IMR-90 (cell line): ENCODE measurements around the gene PGGT1B. TPM values are rescaled to one million over a fixed set of nuclear protein-coding genes. Genes with fewer than 3 reads are reported as not detected.

Experiments
- ATAC-seq: fragments of 200-7000 bp; cut with Tn5 transposase; 2 replicates; pipeline ENCODE4 v1.9.1; 2020; ENCODE audit warnings: low read depth, mild to moderate bottlenecking, moderate library complexity
- BruUV-seq: library from RNA; stranded (reverse); fragments of 400-500 nt; replicated peaks from 2 replicates; lab custom pipeline; 2021; lab: Mats Ljungman, UMichigan
- CTCF ChIA-PET: fragments of 300-600 bp; formaldehyde crosslinking; extraction: SDS; loops from one replicate; lab custom pipeline; 2021; ENCODE audit warnings: antibody characterized with exemption; lab: Yijun Ruan, JAX
- POLR2A ChIA-PET: fragments of 300-600 bp; sonication (Branson Sonifier 250); formaldehyde crosslinking; loops from one replicate; lab custom pipeline; 2022; ENCODE audit warnings: antibody characterized with exemption; ENCODE audit not compliant: unreplicated experiment; lab: Charles Lee
- DNase-seq: peaks from one replicate; pipeline ENCODE4 v3.0.0; 2013
- H2AFZ ChIP-seq: replicated peaks from 2 replicates; pipeline ENCODE3; 2013; ENCODE audit warnings: low read length, mild to moderate bottlenecking; ENCODE audit not compliant: poor library complexity
- H2AK5ac ChIP-seq: 2 replicates; pipeline ENCODE4 v1.6.1; 2013; ENCODE audit warnings: low read depth, low read length, inconsistent platforms
- H2AK9ac ChIP-seq: replicated peaks from 2 replicates; pipeline ENCODE3; 2013; ENCODE audit warnings: mild to moderate bottlenecking, low read depth, low read length, moderate library complexity; ENCODE audit not compliant: poor library complexity
- H2BK120ac ChIP-seq: 2 replicates; pipeline ENCODE4 v1.6.1; 2013; ENCODE audit warnings: low read depth, low read length, inconsistent platforms
- H2BK15ac ChIP-seq: 3 replicates; pipeline ENCODE4 v1.6.1; 2013; ENCODE audit warnings: low read depth, low read length, inconsistent platforms
- H2BK20ac ChIP-seq: 2 replicates; pipeline ENCODE4 v1.6.1; 2013; ENCODE audit warnings: low read depth, mild to moderate bottlenecking, inconsistent platforms, low read length, moderate library complexity
- H2BK5ac ChIP-seq: 2 replicates; pipeline ENCODE4 v1.6.1; 2013; ENCODE audit warnings: mild to moderate bottlenecking, low read depth, low read length, inconsistent platforms; ENCODE audit not compliant: poor library complexity, severe bottlenecking
- H3K14ac ChIP-seq: replicated peaks from 2 replicates; pipeline ENCODE4 v1.6.1; 2013; ENCODE audit warnings: low read depth, low read length, inconsistent platforms
- H3K18ac ChIP-seq: 2 replicates; pipeline ENCODE4 v1.6.1; 2013; ENCODE audit warnings: low read depth, low read length, control low read depth
- H3K23ac ChIP-seq: 2 replicates; pipeline ENCODE4 v1.6.1; 2013; ENCODE audit warnings: low read depth, low read length, inconsistent platforms
- H3K27ac ChIP-seq: 2 replicates; pipeline ENCODE4 v1.5.1; 2013; ENCODE audit warnings: mild to moderate bottlenecking, control low read depth, low read length; ENCODE audit not compliant: insufficient read depth
- H3K27me3 ChIP-seq: 2 replicates; pipeline ENCODE4 v1.6.1; 2013; ENCODE audit warnings: low read length; ENCODE audit not compliant: control insufficient read depth, insufficient read depth
- H3K36me3 ChIP-seq: 2 replicates; pipeline ENCODE4 v1.6.1; 2013; ENCODE audit warnings: low read length, mixed read lengths; ENCODE audit not compliant: control insufficient read depth, insufficient read depth
- H3K4ac ChIP-seq: 2 replicates; pipeline ENCODE4 v1.6.1; 2013; ENCODE audit warnings: low read depth, low read length, inconsistent platforms
- H3K4me1 ChIP-seq: 2 replicates; pipeline ENCODE4 v1.6.1; 2013; ENCODE audit warnings: low read length, mixed read lengths; ENCODE audit not compliant: control insufficient read depth, insufficient read depth
- H3K4me2 ChIP-seq: 2 replicates; pipeline ENCODE4 v1.6.1; 2013; ENCODE audit warnings: low read depth, mild to moderate bottlenecking, control low read depth, low read length, moderate library complexity
- H3K4me3 ChIP-seq: 2 replicates; pipeline ENCODE4 v1.5.1; 2013; ENCODE audit warnings: low read depth, mild to moderate bottlenecking, control low read depth, low read length, moderate library complexity; ENCODE audit not compliant: insufficient read depth
- H3K56ac ChIP-seq: 2 replicates; pipeline ENCODE4 v1.6.1; 2013; ENCODE audit warnings: low read length, inconsistent platforms; ENCODE audit not compliant: insufficient read depth; ENCODE audit errors: extremely low read depth
- H3K79me1 ChIP-seq, 2 experiments: 2 replicates each; pipeline ENCODE4 v1.6.1; 2013; ENCODE audit warnings: low read length in 2 of 2, inconsistent platforms in 1 of 2, low read depth in 1 of 2
- H3K9ac ChIP-seq: 2 replicates; pipeline ENCODE4 v1.6.1; 2013; ENCODE audit warnings: low read depth, low read length, control low read depth
- H3K9me1 ChIP-seq: 2 replicates; pipeline ENCODE4 v1.6.1; 2013; ENCODE audit warnings: low read length, inconsistent platforms; ENCODE audit not compliant: insufficient read depth
- H3K9me3 ChIP-seq: 2 replicates; pipeline ENCODE4 v1.6.1; 2013; ENCODE audit warnings: low read length; ENCODE audit not compliant: control insufficient read depth, insufficient read depth
- H4K20me1 ChIP-seq: 2 replicates; pipeline ENCODE4 v1.6.1; 2013; ENCODE audit warnings: low read length, inconsistent platforms; ENCODE audit not compliant: insufficient read depth
- H4K5ac ChIP-seq: 2 replicates; pipeline ENCODE4 v1.6.1; 2013; ENCODE audit warnings: mild to moderate bottlenecking, low read depth, low read length, control low read depth
- H4K8ac ChIP-seq, 2 experiments: 2 replicates each; pipeline ENCODE4 v1.6.1; 2013; ENCODE audit warnings: low read depth in 2 of 2, low read length in 2 of 2, control low read depth in 1 of 2, inconsistent platforms in 1 of 2
- H4K91ac ChIP-seq: 2 replicates; pipeline ENCODE4 v1.6.1; 2013; ENCODE audit warnings: low read depth, low read length, inconsistent platforms; ENCODE audit not compliant: insufficient read depth
- CEBPB ChIP-seq: IDR thresholded peaks from 2 replicates; pipeline ENCODE4 v1.6.1; 2012; ENCODE audit warnings: low read depth, low read length, improper control_type of control experiment
- CHD1 ChIP-seq: IDR thresholded peaks from 2 replicates; pipeline ENCODE4 v1.6.1; 2012; ENCODE audit warnings: low read depth, low read length, improper control_type of control experiment
- CTCF ChIP-seq: conservative IDR thresholded peaks from 2 replicates; pipeline ENCODE4 v1.5.1; 2012; ENCODE audit warnings: mild to moderate bottlenecking, low read depth, low read length, improper control_type of control experiment
- FOS ChIP-seq: fragments of 150-350 bp; IDR thresholded peaks from 2 replicates; pipeline ENCODE4 v1.6.1; 2016; ENCODE audit warnings: low read depth, low read length
- MAFK ChIP-seq: IDR thresholded peaks from 2 replicates; pipeline ENCODE4 v1.6.1; 2012; ENCODE audit warnings: low read depth, low read length, improper control_type of control experiment
- MAZ ChIP-seq: IDR thresholded peaks from 2 replicates; pipeline ENCODE4 v1.6.1; 2012; ENCODE audit warnings: low read depth, mild to moderate bottlenecking, low read length, improper control_type of control experiment, moderate library complexity, borderline replicate concordance
- MXI1 ChIP-seq: IDR thresholded peaks from 2 replicates; pipeline ENCODE4 v1.6.1; 2012; ENCODE audit warnings: low read depth, mild to moderate bottlenecking, low read length, moderate library complexity, borderline replicate concordance
- NFE2L2 ChIP-seq: fragments of 150-350 bp; IDR thresholded peaks from 2 replicates; pipeline ENCODE4 v1.6.1; 2016; ENCODE audit warnings: low read depth, mild to moderate bottlenecking, low read length
- POLR2A ChIP-seq: IDR thresholded peaks from 2 replicates; pipeline ENCODE4 v1.6.1; 2012; ENCODE audit warnings: mild to moderate bottlenecking, low read depth, low read length
- RAD21 ChIP-seq: IDR thresholded peaks from 2 replicates; pipeline ENCODE4 v1.6.1; 2012; ENCODE audit warnings: low read length, improper control_type of control experiment
- RCOR1 ChIP-seq: IDR thresholded peaks from 2 replicates; pipeline ENCODE4 v1.6.1; 2012; ENCODE audit warnings: mild to moderate bottlenecking, low read length, improper control_type of control experiment; ENCODE audit not compliant: insufficient replicate concordance
- RFX5 ChIP-seq: IDR thresholded peaks from 2 replicates; pipeline ENCODE4 v1.8.0; 2012; ENCODE audit warnings: low read depth, mild to moderate bottlenecking, low read length, moderate library complexity
- SMC3 ChIP-seq: fragments of 150-350 bp; IDR thresholded peaks from 2 replicates; pipeline ENCODE4 v1.6.1; 2016; ENCODE audit warnings: low read depth, mild to moderate bottlenecking, antibody characterized with exemption, low read length, moderate library complexity
- USF2 ChIP-seq: fragments of 150-350 bp; IDR thresholded peaks from 2 replicates; pipeline ENCODE4 v1.6.1; 2017; ENCODE audit warnings: mild to moderate bottlenecking, antibody characterized with exemption, low read length, low read depth
- WGBS, 2 experiments: methylation state at CpG; one replicate each; pipeline versions ENCODE4 v1.1.5 to v1.1.7; 2013; ENCODE audit warnings: missing lambda C conversion rate in 2 of 2; ENCODE audit not compliant: insufficient read length in 1 of 2; ENCODE audit errors: extremely low coverage in 2 of 2; 5-methylcytosine and 5-hydroxymethylcytosine counted together
- dilution Hi-C: fragments of 300-500 bp; cut with HindIII; formaldehyde crosslinking; loops from one replicate; pipeline ENCODE4 v1.14.3; 2018; ENCODE audit warnings: low sequenced_read_pairs; ENCODE audit not compliant: unreplicated experiment
- in situ Hi-C: fragments of 300-500 bp; cut with MboI; formaldehyde crosslinking; loops from 3 replicates; pipeline ENCODE4 v1.14.3; 2019; ENCODE audit warnings: low sequenced_read_pairs, inconsistent platforms, mixed read lengths
- intact Hi-C: fragments of 100-400 bp; cut with micrococcal nuclease; formaldehyde crosslinking; loops from 2 replicates; pipeline ENCODE4 v1.10.0; 2022
- polyA plus RNA-seq, 3 experiments: library from polyadenylated mRNA; depleted of rRNA; stranded (reverse); fragments of >200 nt; gene quantifications; 2 replicates each; pipeline ENCODE4 v1.2.3, GENCODE V29; 2012; ENCODE audit warnings: low replicate concordance in 1 of 3
- total RNA-seq: library from RNA; depleted of rRNA; stranded (reverse); fragments of >200 nt; gene quantifications from 2 replicates; pipeline ENCODE4 v1.2.3, GENCODE V29; 2012
- TF ChIP-seq, protein P1 (sequence below): fragments of 150-350 bp; IDR thresholded peaks from 2 replicates; pipeline ENCODE4 v1.6.1; 2016; ENCODE audit warnings: low read depth, mild to moderate bottlenecking, low read length, moderate library complexity, borderline replicate concordance

The PGGT1B gene
- total and polyA plus RNA-seq, 2 of the 4 experiments (the other 2 are of a cell fraction), result 2.1 to 19.2 TPM

DNA sequence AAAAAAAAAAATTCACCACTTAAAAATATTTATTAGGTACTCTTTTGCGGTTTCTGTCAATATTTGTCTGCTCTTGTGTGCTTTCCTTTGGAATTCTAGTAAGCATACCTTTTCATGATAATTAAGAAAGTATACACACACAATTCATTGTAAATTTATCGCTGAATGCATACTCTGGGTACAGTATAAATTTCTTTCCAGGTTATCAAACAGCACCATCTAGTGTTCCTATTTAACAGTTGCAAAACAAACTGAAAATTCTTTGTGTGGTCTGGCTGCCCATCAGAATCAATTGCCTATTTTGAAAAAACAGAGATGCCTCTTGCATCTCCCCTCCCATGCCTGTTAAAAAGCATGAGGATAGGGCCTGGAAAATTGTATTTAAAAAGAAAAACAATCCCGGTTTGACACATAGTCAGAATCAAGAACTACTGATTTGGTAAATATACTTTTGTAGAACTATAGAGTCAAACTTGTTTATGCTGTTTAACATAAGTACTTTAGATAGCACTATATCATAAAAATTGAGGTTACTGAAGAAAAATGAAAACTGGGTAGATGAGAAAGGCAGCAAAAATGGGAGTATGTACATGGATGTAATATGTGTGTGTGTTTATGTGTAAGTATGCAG is 16.2 kb downstream of the PGGT1B start:
- Histone ChIP-seq H3K14ac (no peak overlapping the region), H3K18ac (no peak overlapping the region), H3K79me1 (peaks cover 18 to 29% of the 10 kb centered on the region in 2 experiments), H3K4ac (no peak overlapping the region), H3K36me3 (no peaks in the 10 kb centered on the region), H2AFZ (no peak overlapping the region), H3K27me3 (no peaks in the 10 kb centered on the region), H4K20me1 (peaks cover 13% of the 10 kb centered on the region; the same call in 1 of the 2 replicates), H3K23ac (no peak overlapping the region), H4K91ac (no peak overlapping the region), H3K4me3 (no peak overlapping the region), H2AK5ac (no peak overlapping the region), H2BK5ac (no peak overlapping the region), H3K4me1 (peaks cover 6% of the 10 kb centered on the region), H3K4me2 (no peak overlapping the region), H2BK20ac (no peak overlapping the region), H3K27ac (no peak overlapping the region), H2BK15ac (no peak overlapping the region), H3K9me3 (no peaks in the 10 kb centered on the region), H4K5ac (no peak overlapping the region), H4K8ac (no peak overlapping the region), H3K56ac (no peak overlapping the region), H2AK9ac (no peak overlapping the region), H3K9ac (no peak overlapping the region), H3K9me1 (0 out of 2 replicates have a peak, but pooled peaks cover 3% of the 10 kb centered on the region), H2BK120ac (no peak overlapping the region)
- CTCF ChIA-PET, result interaction anchor here (0.7 to 0.9 kb wide), 4 partner anchors 111 to 809 kb away, joined by 3 to 5 read pairs (median 4); no protein-coding TSS in a partner anchor
- dilution Hi-C loops, result no loop called here
- no TSS peak for BruUV-seq
- in situ Hi-C loops, result loop anchor here (10.0 kb wide), 1 partner anchor 152 kb away; no protein-coding TSS in a partner anchor
- POLR2A ChIA-PET, result no interaction called here
- DNase-seq (peak; percentile 48), ATAC-seq (peak; percentile 83)
- no CpG with 5 or more reads among the region's 3 CpGs for WGBS, 2 experiments
- intact Hi-C loops, result loop anchor here (1.0 to 10.0 kb wide), 3 partner anchors 148 to 1572 kb away; no protein-coding TSS in a partner anchor
- TF ChIP-seq USF2 (no peak), MXI1 (no peak), CEBPB (0 out of 2 replicates have a peak, but pooled peaks have one; percentile 13), NFE2L2 (no peak), RAD21 (peak; percentile 77), CTCF (peak; percentile 83), RCOR1 (no peak), POLR2A (no peak), CHD1 (no peak), MAZ (no peak), FOS (no peak), RFX5 (no peak), SMC3 (peak; percentile 71), MAFK (no peak)
- TF ChIP-seq, protein P1, sequence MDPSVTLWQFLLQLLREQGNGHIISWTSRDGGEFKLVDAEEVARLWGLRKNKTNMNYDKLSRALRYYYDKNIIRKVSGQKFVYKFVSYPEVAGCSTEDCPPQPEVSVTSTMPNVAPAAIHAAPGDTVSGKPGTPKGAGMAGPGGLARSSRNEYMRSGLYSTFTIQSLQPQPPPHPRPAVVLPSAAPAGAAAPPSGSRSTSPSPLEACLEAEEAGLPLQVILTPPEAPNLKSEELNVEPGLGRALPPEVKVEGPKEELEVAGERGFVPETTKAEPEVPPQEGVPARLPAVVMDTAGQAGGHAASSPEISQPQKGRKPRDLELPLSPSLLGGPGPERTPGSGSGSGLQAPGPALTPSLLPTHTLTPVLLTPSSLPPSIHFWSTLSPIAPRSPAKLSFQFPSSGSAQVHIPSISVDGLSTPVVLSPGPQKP, result no peak
